GM19467 (cell line): ENCODE results near the gene KANTR.

Source experiments
- ATAC-seq: cut with Tn5 transposase; IDR thresholded peaks from one replicate; pipeline ENCODE4 v1.9.1; 2021; ENCODE audit warnings: mild to moderate bottlenecking, moderate library complexity; ENCODE audit not compliant: unreplicated experiment

KANTR gene, protein sequence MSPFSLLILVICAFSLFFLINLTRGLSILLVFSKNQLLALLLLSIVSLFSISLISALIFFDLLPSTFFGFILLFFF

GRCh38 chrX:53093748-53094581 is at the start of gene KANTR:
KANTR (plus strand) TSS chrX:53094142; CDS start chrX:53124273, 30,131 bp downstream.
- ATAC-seq: peak; percentile 72

- no peak for ATAC-seq
Observed at GRCh38 chrX:53044995-53045394, 48.9 kb upstream of the KANTR start.

GRCh38 chrX:53047228-53047627 is 46.7 kb upstream of the KANTR start:
- ATAC-seq: no peak

DNA sequence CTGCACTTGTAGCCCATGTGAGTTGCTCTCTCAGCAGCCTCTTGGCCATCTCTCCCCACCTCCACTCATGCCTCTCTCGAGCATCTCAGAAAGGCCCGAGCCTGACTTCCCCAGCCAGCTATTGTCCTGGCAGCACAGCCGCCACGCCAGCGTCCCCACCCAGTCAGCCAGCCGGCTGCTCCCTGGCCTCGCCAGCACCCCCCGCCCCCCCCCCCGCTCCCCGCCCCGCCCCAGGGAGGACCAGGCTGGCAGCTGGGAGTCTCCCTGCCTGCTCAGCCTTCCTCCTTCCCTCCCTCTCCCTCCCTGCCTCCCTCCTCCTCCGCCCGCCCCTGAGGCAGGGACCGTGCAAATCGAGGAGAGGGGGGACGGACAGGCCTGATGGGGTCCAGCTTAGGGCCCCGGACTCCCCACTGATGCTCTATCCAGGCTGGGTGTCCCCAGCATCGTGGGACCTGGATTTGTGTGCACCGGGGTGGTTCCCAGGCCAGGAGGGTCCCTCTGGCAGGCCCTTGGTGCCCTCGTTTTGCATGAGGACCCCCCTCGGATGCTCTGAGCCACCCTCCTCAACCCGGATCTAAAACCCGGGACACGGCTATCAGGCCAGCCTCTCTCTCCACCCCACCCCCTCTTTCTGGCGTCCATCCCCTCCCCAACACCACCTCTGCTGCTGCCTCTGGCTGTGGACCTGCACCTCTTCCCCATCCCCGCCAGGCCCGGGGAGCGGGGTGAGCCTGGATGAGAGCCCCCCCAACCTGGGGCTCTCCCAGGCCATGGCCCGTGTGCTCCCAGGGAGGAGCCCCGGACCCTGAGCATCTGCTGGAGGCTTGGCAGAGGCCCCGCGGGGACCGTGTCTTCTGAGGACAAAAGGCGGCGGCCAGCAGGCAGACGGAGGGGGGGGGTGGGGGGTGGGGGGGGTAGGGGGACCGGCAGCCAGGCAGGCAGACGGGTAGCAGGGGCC is 45.5 kb upstream of the KANTR start, which contains the start of gene GPR173:
GPR173 (plus strand) TSS at position 621 of the 958 bp plus-strand sequence. CDS start 27,833 bp downstream, outside the sequence.
- ATAC-seq: no peak

DNA sequence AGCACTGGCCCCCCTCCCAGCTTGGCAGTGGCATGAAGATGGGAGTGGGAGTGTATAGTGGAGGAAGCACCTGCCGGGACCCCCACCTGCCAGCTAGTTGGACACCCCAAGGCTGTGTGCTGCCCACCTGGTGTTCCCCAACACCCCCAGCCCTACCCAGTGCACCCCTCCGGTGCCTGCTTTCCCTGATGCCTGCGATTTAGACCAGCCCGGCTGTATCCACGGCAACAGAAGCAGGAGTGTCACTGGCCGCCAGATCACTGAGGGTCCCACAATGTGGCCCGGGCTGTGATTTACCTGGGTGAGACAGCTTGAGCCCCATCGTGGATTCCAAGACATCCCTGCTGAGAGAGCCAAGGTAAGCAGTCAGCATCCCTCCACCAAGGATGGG is 44.8 kb upstream of the KANTR start:
- ATAC-seq: no peak

GRCh38 chrX:53050841-53051240 is 43.1 kb upstream of the KANTR start:
- no peak for ATAC-seq

DNA sequence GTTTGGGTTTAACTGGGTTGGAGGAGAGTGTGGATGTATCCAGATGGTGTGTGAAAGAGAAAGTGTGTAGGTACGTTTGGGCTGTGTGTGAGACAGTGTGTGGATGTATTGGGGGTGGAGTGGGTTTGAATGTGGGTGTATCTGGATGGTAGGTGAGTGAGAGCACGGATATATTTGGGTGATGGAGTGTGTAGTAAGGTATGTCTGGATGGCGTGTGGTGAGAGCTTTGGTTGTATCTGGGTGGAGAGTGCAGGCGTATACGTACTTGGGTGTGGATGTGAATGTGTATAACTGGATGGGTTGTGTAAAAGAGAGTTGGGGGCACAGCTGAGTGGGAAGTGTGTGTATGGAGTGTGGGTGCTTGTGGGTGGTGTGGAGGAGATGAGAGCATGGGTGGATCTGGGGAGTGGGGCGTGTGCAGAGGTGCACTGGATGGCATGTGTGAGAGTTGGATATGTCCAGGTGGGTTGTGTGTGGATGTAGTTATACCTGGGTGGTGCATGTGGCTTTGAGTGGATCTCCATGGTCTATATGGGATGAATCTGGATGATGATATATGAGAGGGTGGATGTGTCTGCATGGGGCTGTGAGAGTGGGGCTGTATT is 38.6 kb upstream of the KANTR start:
- ATAC-seq: no peak

- no peak for ATAC-seq
Observed at GRCh38 chrX:53056292-53056691, 37.6 kb upstream of the KANTR start.

DNA sequence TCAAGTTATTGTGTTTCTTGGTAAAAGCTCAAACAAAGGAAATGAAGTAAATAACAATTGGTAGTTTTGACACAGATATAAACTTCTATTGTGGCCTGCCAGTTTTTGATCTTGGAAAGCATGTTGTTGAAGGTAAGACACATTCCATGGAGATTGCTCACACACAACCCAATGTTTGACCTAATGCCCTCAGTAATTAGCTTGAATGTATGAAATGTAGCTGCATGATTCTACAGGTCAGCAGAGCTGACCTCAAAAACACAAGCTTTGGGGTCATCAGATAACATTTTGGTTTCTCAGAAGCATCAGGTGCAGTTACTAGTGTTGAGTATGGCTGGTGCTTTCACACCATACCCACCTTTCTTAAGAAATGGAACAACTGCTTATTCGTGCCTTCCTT is 28.8 kb upstream of the KANTR start:
- no peak for ATAC-seq

DNA sequence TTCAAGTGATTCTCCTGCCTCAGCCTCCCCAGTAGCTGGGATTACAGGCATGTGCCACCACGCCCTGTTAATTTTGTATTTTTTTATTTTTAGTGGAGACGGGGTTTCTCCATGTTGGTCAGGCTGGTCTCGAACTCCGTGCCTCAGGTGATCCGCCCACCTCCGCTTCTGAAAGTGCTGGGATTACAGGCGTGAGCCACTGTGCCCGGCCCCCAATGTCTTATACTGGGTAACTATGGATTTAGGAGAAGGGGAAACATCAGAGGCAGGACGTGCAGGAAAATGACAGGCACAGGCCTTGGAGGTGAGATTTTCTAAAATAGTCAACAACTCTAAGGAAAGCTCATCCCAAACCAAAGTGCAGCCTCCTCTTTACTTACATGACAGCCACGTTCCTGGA is 22.9 kb upstream of the KANTR start:
- no peak for ATAC-seq

DNA sequence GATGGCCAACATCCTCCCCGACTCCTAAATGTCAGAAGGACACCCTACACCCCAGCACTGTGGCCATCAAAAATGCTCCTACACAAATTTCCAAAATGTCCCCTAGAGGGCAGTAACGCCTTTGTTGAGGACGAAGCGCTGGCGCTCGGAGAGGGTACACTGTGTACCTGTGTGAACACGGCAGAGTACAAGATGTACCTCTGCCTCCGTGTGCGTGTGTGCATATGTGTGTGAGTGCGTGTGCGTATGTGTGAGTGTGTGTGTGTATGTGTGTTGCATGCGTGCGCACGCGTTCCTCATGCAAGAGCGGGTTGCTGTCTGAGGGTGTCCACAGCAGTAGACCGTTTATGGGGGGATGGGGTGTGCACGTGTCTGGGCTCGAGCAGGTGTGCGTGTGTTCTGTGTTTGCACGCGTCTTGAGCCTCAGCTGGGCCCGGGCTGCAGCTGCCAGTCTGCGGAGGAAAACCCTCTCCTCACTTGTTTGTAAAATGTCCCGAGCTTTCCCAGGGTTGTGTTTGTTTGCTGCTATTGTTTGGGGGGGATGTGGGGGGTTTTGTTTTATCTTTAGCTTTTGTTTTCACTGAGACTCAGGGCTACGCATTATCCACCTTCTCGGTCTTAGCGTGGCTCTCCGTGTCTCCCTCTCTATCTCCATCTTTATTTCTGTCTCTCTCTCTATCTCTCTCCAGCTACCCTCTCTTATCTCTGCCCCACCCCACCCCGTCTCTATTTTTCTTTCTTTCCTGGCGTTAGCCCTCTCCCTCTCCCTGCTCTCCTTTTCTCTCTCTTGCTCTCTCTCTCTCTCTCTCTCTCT is 22.1 kb upstream of the KANTR start:
- ATAC-seq: peak; percentile 82

DNA sequence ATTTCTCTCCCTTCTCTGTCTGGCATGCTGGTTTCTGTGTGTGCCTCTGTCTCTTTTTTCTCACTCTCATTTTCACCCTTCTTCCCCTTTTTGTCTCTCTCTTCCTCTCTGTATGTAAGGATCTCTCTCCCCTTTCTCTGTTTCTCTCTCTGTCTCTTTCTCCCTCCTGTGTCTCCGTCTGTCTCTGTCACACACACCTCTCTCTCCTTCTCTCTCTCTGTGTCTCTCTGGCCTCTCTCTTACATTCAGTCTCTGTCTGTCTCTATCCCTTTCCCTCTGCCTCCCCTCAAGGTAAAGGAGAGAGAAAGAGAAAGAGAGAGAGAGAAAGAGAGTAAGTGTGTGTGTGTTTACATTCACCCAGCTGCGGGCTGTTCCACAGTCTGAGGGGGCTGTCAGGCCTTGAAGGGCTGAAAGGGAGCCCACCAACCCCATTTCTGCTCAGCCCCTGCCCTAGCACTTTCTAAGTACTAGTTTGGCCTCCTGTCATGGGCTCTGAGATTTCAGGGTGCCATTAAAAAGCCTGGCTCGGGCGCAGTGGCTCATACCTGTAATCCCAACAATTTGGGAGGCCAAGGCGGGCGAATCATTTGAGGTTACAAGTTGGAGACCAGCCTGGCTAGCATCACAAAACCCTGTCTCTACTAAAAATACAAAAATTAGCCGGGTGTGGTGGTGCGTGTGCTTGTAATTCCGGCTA is 21.4 kb upstream of the KANTR start:
- no peak for ATAC-seq

DNA sequence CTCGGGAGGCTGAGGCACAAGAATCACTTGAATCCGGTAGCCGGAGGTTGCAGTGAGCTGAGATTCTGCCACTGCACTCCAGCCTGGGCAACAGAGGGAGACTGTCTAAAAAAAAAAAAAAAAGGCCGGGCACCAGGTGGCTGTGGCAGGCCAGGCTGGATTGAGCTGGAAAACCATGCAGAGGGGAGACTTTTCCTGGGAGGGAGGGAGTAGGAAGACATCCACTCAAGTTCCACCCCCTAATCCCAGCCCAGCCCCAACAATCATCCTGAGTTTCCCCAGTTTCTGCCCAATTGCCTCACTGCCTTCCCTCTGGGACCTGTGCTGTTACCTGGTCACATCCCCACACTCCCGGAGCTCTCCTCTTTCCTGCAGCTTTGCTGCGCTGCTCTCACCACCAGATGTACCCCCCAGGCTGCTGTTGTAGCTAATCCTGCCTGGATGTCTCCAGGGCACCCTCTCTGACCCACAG is 20.8 kb upstream of the KANTR start:
- no peak for ATAC-seq

- no peak for ATAC-seq
Observed at GRCh38 chrX:53075011-53075410, 18.9 kb upstream of the KANTR start.

- no peak for ATAC-seq
Observed at GRCh38 chrX:53076671-53077070, 17.3 kb upstream of the KANTR start.

- ATAC-seq: no peak
Observed at GRCh38 chrX:53077207-53078197, 16.4 kb upstream of the KANTR start.

- no peak for ATAC-seq
Observed at GRCh38 chrX:53078943-53079342, 15.0 kb upstream of the KANTR start.
